ENCODE measurements around the gene AOC3.

GRCh38 chr17:42853004-42853403 lies 2.0 kb downstream of the AOC3 start:
- no peak for TF ChIP-seq CTCF (IDR thresholded peaks at IDR 0.05)
- no peak for TF ChIP-seq POLR2A (IDR thresholded peaks at IDR 0.05)
- TF ChIP-seq POLR2AphosphoS5 (IDR thresholded peaks at IDR 0.05), result peak; percentile 4 to 33 (median 12)
